Lower leg skin (tissue), 4 donors: ENCODE data around the gene HOXD11. TPM values are rescaled to one million over a fixed set of nuclear protein-coding genes. Genes with fewer than 3 reads are reported as not detected.

Experiments
- DNase-seq, 2 donors: peaks; one replicate each; pipeline ENCODE4 v3.0.0-alpha.2; 2019; ENCODE audit warnings: low spot score in 2 of 2
- H3K4me3 ChIP-seq: fragments of 200-600 bp; sonication (generic); 2 replicates; pipeline ENCODE4 v1.5.1; 2017; ENCODE audit warnings: mild to moderate bottlenecking, low read depth; ENCODE audit not compliant: poor library complexity, severe bottlenecking
- CTCF ChIP-seq, 3 donors: fragments of 450-650 bp; IDR thresholded peaks; one replicate each; pipeline ENCODE4 v1.5.1; 2016; ENCODE audit warnings: antibody characterized with exemption in 3 of 3, mild to moderate bottlenecking in 3 of 3, moderate library complexity in 2 of 3
- POLR2A ChIP-seq, 2 donors: fragments of 450-650 bp; IDR thresholded peaks; one replicate each; pipeline ENCODE4 v1.6.1; 2016 to 2017; ENCODE audit warnings: antibody characterized with exemption in 2 of 2, mild to moderate bottlenecking in 1 of 2, moderate library complexity in 1 of 2
- whole genome bisulfite sequencing, 2 donors: methylation state at CpG; one replicate each; pipeline ENCODE4 v1.1.5; 2018; 5-methylcytosine and 5-hydroxymethylcytosine counted together
- intact Hi-C: fragments of 100-400 bp; cut with DNase I; formaldehyde crosslinking; loops from one replicate; pipeline ENCODE4 v1.15.0; 2023; ENCODE audit warnings: low total_unique reads
- total RNA-seq, 4 donors: library from RNA; depleted of rRNA; stranded (reverse); fragments of >200 nt; gene quantifications; one replicate each; pipeline ENCODE4 v1.1.0, GENCODE V29; 2016

Gene HOXD11
- under 1 TPM in 1 of 4 donors, not detected in 3; 0.23 TPM for total RNA-seq

- intact Hi-C loops = loop anchor here (5.0 kb wide), 1 partner anchor 1290 kb away; no protein-coding TSS in a partner anchor
- peak within 1 kb of the TSS; percentile 27 for H3K4me3 ChIP-seq
- TF ChIP-seq CTCF (IDR thresholded peaks at IDR 0.05) = no peak
- TF ChIP-seq POLR2A (IDR thresholded peaks at IDR 0.05) = no peak
- 2 to 3% methylated on average over 68 to 72 of the region's 85 CpGs for WGBS, 2 donors
- peak in 1 of 2 donors; percentile 89 for DNase-seq
Measured at GRCh38 chr2:176106581-176107539, at the start of gene HOXD11. HOXD11 (plus strand) TSS chr2:176107280; CDS start chr2:176107356, 76 bp downstream.

- TF ChIP-seq POLR2A (IDR thresholded peaks at IDR 0.05) (no peak), CTCF (IDR thresholded peaks at IDR 0.05) (no peak)
- intact Hi-C loops = no loop called here
- H3K4me3 ChIP-seq = no peak overlapping the region
- WGBS, 2 donors = 53 to 58% methylated on average over 2 of the region's 2 CpGs
- no peak for DNase-seq
Measured at GRCh38 chr2:176063958-176064357, 43.1 kb upstream of the HOXD11 start.

- H3K4me3 ChIP-seq = peak overlapping the region; percentile 2
- TF ChIP-seq CTCF (IDR thresholded peaks at IDR 0.05) = no peak
- TF ChIP-seq POLR2A (IDR thresholded peaks at IDR 0.05) = no peak
- WGBS, 2 donors = 12 to 15% methylated on average over 54 to 56 of the region's 56 CpGs
- no peak for DNase-seq
- intact Hi-C loops = no loop called here
Measured at GRCh38 chr2:176066645-176067588, 40.2 kb upstream of the HOXD11 start.

GRCh38 chr2:176067589-176068418 is 39.3 kb upstream of the HOXD11 start:
- no peak overlapping the region for H3K4me3 ChIP-seq
- TF ChIP-seq POLR2A (IDR thresholded peaks at IDR 0.05) (no peak), CTCF (IDR thresholded peaks at IDR 0.05) (no peak)
- DNase-seq = no peak
- intact Hi-C loops = no loop called here
- 11 to 22% methylated on average over 21 to 36 of the region's 38 CpGs for WGBS, 2 donors

GRCh38 chr2:176068419-176068832 is 38.7 kb upstream of the HOXD11 start:
- H3K4me3 ChIP-seq = no peak overlapping the region
- intact Hi-C loops = no loop called here
- WGBS, 2 donors = 11 to 19% methylated on average over 30 of the region's 30 CpGs
- DNase-seq = no peak
- TF ChIP-seq POLR2A (IDR thresholded peaks at IDR 0.05) (no peak), CTCF (IDR thresholded peaks at IDR 0.05) (no peak)
